HG03520 (cell line): ENCODE results near the gene PCNX1.
"Not testable (repeated sequence)": the region's sequence is repeated elsewhere in the genome, so short reads cannot be mapped to it uniquely, and the experiment has no call there.

Experiments
- ATAC-seq: cut with Tn5 transposase; IDR thresholded peaks from one replicate; pipeline ENCODE4 v1.9.1; 2021; ENCODE audit warnings: mild to moderate bottlenecking, moderate library complexity; ENCODE audit not compliant: unreplicated experiment

PCNX1 gene

DNA sequence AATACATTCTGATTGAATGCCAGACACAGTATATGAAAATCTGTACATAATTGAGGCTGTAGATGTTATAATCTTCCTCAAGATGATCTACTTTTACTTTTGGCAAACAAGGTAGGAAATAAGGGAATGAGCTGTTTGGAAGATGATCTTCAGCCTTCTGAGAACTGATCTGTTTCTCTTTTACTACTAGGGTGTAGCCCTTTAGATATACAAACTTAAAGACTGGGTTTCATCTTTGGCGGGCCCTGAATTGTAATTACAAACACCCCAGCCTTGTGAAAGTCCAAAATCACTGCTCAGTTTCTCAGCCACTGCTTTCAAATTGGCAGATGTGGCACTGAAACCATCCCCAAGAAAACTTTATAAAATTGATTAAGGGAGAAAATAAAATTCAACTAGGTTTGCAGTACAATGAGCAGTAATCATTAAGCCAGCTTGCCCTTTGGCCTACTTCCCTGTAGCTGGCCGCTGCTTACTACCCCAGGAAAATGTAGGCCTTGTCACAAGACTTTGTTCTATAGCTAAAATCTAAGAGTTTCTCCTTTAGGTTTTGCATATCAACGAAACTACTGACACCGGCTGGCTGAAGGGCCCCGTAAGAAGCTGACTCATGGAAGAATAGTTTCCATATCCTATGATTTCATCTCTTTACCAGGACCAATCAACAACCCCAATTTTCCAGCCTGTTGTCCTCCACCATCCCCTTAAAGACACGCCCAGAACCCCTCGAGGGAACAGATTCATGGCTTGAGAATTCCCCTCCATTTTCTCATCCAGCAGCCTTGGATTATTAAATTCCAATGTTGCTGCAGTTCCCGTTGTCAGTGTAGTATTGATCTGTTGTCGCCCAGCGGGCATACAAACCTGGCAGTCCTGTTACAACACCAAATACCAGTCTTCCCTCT lies 210.8 kb downstream of the PCNX1 start:
- no peak for ATAC-seq

DNA sequence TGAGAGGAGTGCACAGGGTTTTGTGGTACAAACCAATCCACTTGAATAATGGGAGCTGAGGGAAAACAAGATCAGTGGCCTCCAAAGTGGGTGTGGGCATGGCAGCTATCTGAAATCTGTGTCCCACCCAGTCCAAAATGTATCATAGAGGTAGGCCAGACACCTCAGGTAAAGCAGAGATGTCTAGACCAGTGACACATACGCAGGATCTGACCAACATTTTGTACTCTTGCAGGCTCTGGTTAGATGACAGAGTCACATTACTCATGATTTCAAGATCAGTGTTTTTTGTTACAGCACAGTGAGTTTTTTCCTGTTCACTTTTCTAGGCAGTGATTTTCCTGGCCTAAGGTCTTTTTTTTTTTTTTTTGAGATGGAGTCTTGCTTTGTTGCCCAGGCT lies 211.8 kb downstream of the PCNX1 start:
- ATAC-seq: no peak

DNA sequence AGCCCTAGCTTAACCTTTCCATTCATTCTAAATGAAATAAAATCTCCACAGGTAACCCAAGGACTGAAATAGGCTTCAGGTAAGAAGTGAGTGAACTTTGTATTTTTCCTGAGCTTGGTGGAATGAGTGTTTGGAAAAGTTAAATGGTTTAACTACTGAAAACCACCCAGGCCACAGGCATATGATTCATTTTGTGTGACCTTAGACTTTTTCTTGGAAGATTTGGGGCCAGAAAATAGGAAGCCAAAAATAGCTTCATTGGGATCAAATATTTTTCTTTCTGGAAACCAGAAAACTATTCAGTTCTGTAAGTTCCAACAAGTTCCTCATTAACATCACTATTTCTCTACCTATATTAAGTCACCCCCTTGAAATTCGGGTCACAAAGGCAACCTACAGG lies 212.6 kb downstream of the PCNX1 start:
- no peak for ATAC-seq

DNA sequence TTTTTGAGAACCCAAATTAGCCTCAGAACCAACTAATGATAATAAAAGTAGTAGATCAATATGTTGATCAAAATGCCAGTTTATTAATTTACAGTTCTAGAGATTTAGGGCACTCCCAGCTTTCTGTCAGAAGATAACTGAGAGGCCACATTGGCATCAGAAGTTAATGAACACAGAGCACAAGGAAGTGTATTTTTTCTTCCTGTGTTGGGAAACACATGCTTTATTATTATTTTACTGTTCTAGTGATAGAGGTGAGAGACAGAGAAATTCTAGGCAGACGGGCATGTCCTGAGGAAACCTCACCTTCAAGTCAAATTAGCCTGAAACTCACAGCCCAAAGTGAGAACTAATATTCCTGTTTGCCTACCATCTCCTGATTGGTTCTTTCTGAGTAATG lies 213.7 kb downstream of the PCNX1 start:
- ATAC-seq: no peak

DNA sequence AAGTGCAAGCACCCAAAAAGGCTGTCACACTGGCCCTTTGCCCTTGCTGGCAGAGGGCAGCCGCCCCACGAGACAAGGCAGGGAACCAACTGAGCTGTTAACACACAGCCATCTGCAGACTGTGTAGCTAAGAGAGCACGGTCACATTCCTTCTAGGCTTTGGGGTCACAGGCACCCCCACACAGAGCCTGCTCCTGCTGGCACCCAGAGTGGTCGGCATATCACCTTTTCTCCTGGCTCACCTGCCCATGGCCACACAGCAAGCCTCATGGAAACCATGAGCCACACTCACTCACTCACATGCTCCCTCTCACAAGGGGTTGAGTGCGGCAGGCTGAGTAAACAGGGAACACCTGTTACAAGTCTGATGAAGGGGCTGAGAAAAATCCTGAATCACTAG lies 214.5 kb downstream of the PCNX1 start:
- ATAC-seq: no peak

DNA sequence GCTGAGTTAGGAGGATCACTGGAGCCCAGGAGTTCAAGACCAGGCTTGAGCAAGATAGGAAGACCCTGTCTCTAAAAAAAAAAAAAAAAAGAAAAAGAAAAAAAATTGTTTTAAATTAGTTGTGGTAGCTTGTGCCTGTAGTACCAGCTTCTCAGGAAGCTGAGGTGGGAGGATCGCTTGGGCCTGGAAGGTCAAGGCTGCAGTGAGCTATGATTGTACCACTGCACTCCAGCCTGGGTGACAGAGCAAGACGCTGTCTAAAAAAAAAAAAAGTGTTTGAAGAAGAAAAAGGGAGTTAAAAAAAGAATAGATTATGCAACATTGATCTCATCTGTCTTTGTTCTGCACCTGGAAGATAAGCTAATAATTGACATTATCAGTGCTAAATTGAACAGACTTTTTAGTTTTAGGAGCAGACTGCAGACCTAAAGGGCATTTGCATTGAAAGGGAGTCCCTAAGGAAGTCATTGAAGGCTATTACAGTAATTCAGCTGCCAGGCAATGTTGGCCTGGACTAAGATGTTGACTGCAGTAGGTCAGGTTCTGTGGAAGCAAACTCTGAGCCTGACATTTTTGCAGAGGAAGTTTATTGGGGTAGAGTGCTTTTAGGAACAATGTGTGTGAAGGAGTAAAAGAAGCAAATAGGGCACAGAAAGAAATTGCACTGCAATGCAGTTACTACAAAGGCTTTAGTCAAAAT lies 215.8 kb downstream of the PCNX1 start:
- no peak for ATAC-seq

DNA sequence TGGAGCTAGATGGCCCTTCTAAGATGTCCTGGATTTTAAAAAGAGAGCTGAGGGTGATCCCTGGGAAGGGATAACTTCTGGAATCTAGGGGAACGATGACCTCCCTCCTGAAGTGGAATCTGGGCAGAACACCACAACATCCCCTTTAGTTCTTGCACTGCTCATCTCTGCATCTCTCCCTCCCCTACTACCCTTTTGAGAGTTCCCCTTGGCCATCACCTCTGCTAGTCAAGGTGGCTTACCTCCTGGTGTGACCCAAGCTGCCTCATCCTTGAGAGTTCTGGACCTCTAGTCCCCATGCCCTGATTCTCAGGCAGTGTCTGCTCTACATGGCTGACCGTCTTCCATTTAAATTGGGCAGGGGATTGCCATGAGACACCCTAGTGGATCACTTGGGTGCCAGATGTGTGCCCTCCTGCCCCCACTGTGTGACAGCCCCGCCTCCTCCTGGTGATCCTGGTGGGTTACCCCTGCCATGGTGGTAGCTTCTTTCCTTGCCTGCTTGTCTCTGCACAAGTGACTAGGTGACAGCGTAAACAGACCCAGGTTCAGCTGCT lies 216.4 kb downstream of the PCNX1 start:
- no peak for ATAC-seq

DNA sequence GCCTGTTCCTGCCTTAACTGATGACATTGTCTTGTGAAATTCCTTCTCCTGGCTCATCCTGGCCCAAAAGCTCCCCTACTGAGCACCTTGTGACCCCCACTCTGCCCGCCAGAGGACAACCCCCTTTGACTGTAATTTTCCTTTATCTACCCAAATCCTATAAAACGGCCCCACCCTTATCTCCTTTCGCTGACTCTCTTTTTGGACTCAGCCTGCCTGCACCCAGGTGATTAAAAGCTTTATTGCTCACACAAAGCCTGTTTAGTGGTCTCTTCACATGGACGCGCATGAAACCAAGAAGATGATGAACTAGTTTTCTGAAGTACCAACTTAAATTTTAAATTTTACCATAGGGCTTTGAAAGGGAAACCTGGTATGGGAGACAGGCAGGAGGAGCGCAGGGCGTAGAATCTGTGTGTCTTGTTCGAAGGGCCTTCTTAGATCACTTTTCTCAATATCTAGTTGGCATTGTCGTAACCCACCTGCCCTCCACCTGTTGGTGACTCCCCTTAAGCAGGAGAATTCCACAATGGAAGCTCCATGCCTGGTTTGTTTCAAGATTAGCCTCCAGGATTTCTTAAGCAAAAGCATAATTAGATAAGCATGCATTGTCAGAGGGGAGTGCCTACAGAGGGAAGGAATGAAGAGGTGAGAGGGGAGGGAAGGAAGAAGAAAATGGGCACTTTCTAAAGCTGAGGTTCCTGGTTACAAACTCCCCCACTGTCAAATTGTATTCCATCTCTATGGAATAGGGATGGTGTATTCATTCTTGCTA lies 222.6 kb downstream of the PCNX1 start:
- not testable (repeated sequence) for ATAC-seq

DNA sequence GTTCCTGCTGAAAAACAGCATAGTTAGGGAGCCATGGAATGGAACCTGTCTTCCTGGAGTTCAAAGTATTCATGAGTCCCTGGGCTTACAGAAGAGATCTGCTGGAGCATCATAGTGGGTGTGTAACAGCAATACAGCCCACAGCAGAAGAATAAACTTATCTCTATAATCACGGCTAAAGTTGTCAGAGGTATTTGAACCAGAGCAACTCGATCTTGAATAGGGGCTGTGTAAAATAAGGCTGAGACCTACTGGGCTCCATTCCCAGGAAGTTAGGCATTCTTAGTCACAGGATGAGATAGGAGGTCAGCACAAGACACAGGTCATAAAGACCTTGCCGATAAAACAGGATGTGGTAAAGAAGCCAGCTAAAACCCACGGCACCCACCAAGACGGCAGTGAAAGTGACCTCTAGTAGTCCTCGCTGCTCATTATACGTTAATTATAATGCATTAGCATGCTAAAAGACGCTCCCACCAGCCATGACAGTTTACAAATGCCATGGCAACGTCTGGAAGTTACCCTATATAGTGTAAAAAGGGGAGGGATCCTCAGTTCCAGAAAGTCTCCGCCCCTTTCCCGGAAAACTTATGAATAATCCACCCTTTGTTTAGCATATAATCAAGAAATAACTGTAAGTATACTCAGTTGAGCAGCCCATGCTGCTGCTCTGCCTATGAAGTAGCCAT lies 223.4 kb downstream of the PCNX1 start:
- ATAC-seq: no peak

DNA sequence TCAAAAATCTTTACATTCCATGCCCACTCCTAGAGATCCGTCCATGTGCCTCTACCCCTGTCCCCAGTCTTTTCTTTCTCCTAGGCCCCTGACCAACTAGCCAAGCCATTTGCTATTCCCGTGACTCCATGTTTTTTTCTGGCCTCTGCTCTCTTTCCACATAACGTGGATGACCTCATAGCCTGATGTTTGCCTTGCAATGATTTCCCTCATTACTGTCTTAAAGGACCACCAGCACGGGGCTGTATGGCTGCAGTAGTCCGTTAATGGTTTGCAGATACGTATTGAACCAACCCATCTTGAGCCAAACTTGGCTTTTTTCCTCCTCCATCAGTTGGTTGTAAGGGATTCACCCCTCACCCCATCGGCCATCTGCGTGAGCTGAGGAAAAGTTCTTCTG lies 226.0 kb downstream of the PCNX1 start:
- no peak for ATAC-seq

DNA sequence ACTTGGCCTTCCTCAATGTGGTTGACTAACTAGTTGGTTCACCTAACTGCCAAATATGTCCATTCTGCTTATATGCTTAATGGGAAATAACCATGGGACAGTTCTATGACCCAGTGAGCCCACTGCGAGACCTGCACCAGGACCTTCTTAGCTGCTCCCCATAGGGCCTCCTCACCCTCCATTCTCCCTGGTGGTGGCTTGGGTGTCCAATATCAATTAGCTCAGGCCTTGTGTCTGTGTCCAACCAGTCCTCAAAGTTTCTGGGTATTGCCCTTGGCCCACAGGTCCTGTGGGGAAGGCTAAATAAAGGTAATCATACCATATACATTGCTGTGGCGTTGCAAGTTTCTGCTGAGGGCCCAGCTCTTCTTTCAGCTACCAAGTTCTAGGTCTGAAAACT lies 228.2 kb downstream of the PCNX1 start:
- no peak for ATAC-seq

DNA sequence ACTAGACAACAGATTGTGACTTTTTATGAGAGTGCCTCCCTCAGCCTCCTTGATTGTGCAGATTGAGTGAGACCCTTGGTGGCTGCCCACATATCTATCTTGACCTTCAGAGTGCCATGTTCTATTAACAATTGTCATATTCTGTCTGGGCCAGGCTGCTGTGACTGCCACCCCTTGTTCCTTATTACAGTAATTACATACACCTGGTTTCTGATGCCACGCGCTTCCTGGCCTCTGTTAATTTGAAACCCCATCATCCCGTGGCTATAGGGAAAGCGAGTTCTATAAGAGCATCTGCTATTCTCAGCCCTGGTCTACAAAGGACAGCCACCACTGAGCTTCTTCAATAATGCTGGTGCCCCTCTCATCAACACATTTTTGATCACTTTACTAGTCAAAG lies 228.7 kb downstream of the PCNX1 start:
- no peak for ATAC-seq

DNA sequence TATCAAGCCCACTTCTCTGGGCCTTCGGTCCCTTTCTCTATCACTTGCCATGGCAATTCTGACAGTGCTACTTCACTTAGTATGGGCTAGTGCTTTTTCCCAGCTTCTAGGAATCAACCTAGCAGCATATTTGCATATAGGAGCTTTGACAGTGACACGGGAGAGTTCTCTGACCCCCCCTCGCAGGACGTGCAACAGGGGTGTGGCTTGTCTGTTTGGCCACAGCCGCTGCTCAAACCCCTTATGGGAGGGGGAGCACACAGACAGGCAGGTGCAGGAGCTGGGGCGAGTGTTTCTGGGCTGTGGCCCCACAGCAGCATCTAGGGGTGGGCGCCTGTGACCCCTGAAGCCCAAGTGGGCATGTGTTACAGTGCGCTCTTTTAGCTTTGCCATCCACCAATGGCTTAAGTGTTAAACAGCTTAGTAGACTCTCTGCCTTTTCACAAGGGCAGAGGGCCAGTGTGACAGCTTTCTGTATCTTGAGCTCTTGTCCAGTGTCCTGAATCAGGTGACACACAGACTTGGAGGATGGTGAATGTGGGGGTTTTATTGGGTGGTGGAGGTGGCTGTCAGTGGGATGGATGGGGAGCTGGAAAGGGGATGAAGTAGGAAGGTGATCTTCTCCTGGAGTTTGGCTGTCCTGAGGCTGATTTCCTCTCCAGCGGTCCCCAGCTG lies 229.3 kb downstream of the PCNX1 start:
- no peak for ATAC-seq

DNA sequence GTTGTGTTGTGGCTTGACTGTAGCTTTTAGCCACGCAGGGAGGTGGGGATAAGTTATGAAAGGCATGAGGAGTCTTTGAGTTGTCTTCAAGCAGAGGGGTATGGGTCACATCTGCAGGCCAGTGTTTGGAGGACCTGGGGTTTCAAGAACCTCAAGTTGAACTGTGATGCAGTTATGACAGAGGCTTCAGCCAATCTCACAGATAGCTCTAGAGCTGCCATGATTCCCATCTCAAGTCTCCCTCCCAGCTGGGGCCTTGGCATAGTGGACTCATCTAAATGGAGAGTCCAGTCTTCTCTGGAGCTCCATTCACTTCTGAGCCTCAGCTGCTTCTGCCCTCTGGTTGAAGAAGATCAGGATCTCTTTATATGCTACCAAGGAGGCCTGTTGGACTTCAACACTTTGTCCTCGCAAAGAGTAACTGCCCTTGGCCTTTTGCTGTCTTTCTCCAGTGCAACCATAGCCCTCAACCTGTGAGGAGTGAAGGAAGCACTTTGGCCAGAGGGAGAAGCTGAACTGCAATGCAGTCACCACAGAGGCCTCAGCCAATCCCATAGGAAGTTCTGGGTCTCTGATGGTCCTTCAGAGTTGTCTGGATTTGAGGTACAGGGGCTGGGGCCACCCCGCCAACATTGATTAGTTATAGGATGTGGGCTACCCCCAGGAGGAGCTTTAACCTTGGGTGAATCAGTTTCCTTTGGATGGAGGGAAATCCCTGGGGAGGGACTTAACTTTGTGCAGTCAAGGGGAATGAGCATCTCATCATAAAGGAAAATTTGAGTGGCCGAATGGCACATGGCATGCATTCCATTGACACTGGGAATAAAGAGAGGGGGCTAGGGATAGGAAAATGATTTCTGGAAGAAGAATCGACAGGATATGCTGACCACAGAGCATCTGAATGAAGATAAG lies 230.5 kb downstream of the PCNX1 start:
- ATAC-seq: no peak

DNA sequence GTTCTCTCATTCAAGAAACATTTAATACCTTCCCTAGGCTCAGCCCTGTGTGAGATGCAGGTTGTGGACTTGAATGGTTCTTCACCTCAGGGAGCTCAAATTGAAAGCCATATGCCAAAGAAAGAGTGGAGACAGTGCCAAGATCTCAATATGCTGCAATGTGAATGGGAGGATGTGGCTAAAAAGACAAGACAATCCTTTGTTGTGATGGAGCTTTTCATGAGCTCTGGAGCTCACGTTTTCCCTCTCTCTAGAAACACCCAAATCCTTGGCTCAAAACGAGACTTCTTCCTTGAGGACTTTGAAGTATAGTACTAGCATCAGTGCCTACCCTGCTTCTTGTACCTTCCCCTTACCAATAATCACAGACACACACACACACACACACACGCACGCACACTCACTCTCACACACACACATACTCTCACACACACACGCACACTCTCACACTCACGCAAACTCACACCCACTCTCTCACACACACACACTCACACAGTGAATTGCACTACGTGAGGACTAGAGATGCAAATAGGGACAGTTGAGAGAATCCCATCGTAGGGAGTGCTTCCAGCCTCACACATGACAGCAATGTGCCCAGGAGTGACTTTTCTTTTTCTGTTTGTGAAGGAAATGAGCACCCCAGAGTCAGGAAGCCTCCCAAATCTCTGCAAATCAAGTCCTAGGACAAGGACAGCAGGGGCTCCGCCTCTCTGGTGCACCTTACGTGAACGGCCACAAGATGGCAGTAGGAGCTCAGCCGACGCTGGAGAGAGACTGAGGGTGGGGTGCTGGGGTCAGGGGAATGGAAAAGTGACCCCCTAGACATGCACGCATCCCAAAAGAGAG lies 231.4 kb downstream of the PCNX1 start:
- ATAC-seq: no peak

DNA sequence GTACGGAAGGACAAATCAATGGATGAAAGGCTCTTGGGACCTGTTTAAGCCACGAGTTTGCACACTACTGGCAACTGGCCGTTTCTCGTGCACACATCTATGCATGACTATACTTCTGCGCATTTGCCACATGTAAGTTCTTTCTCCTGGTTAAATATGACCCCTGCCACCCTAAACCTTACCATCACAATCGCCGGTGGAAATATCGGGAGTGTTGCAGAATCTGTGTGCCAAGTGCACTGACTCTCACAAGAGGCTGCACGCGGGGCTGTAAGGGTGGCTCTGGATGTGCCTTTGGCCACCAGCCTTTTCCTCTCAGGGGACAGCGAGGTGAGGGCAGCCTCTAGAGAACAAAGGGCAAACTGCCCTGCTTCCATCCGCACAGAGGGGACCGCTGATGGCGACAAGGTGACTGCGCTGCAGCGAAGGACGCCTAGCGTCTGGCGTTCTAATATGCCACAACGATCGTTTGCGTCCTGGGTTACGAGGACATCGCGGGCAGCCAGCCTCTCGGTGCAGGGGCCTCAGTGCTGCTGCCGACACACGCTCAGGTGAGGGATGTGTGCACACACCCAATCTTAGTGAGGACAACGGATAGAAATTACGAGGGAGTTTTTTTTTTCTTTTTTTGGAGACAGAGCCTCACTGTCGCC lies 232.2 kb downstream of the PCNX1 start:
- no peak for ATAC-seq

DNA sequence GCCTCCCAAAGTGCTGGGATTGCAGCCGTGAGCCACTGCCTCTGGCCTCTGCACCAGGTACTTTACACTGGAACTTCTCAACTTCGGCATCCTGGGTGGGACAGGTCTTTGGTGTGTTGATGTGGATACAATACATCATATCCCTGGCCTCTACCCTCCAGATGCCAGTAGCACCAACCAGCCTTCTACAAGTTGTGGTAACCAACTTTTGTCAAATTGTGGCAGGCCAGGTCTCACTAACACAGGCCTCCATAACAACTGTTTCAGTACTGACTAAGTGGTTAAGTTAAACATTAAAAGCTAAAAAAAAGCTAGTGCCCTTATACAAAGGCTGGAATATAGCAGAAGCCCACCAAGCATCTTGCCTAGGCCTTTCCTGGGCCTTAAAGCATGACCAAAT lies 232.9 kb downstream of the PCNX1 start:
- ATAC-seq: no peak
